HG03097 (cell line): ENCODE measurements around the gene ZNF491.
A peak's percentile ranks its signal among the peaks of the same experiment; 100 is the strongest.
"Not testable (repeated sequence)": the region's sequence is repeated elsewhere in the genome, so short reads cannot be mapped to it uniquely, and the experiment has no call there.

Source experiments
- ATAC-seq: cut with Tn5 transposase; IDR thresholded peaks from one replicate; pipeline ENCODE4 v1.9.1; 2021; ENCODE audit not compliant: unreplicated experiment, low FRiP score

Gene ZNF491

GRCh38 chr19:11797491-11797890 lies 832 bp upstream of the ZNF491 start:
- no peak for ATAC-seq

GRCh38 chr19:11806354-11807098 lies 8.2 kb downstream of the ZNF491 start:
- ATAC-seq = no peak

- ATAC-seq = no peak
Observed at GRCh38 chr19:11807099-11807380, 8.7 kb downstream of the ZNF491 start.

- ATAC-seq = peak; percentile 26
Observed at GRCh38 chr19:11813703-11814028, 15.3 kb downstream of the ZNF491 start.

GRCh38 chr19:11814029-11814699 lies 15.8 kb downstream of the ZNF491 start, which contains the start of gene ZNF440:
ZNF440 (plus strand) TSS chr19:11814273; CDS start chr19:11814448, 175 bp downstream.
- ATAC-seq = peak; percentile 97

GRCh38 chr19:11814700-11815035 lies 16.3 kb downstream of the ZNF491 start:
- no peak for ATAC-seq

GRCh38 chr19:11821474-11822109 lies 23.3 kb downstream of the ZNF491 start:
- no peak for ATAC-seq

DNA sequence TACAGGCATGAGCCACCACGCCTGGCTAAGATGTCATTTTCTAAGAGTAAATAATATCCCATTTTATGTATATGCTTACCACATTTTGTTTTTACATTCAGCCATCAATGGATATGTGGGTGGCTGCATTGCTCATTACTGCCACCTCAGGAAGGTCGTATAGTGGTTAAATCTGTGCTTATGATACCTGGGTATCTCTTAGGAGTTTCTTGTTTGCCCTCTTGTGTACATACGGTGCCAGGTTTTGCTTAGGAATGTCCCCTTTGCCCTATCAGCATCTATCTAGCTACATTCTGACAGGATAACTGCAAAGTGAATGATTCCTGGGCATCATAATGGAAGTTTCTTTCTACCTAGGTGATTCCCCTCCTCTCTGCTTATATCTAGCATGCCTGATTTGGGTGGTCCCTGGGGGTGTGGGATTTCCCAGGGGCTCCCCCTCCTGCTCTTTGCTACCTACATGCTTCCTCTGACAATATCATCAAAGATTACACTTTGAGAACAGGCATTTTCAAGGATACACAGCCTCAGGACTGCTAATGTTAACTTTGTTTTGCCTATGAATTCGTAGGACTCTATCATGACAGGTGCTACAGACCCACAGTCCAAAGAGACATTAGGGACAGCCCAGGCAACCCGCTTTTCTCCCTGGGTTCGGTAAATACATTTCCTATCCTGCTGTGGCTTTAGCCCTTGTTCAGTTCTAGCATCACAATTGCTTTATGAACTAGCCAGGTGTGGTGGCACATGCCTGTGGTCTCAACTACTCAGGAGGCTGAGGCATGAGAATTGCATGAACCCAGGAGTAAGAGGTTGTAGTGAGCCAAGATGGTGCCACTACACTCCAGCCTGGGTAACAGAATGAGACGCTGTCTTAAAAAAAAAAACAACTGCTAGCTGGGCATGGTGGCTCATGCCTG lies 30.9 kb downstream of the ZNF491 start:
- not testable (repeated sequence) for ATAC-seq

- no peak for ATAC-seq
Observed at GRCh38 chr19:11832253-11832912, 34.1 kb downstream of the ZNF491 start.

DNA sequence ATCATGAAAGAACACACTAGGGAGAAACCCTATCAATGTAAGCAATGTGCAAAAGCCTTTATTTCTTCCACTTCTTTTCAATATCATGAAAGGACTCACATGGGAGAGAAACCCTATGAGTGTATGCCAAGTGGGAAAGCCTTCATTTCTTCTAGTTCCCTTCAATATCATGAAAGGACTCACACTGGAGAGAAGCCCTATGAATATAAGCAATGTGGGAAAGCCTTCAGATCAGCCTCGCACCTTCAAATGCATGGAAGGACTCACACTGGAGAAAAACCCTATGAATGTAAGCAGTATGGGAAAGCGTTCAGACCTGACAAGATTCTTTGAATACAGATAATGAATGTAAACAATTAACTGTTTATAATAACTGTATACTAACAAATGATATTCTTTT lies 35.2 kb downstream of the ZNF491 start:
- no peak for ATAC-seq

- not testable (repeated sequence) for ATAC-seq
Observed at GRCh38 chr19:11835626-11836066, 37.3 kb downstream of the ZNF491 start.

- ATAC-seq = no peak
Observed at GRCh38 chr19:11843722-11844121, 45.4 kb downstream of the ZNF491 start.

DNA sequence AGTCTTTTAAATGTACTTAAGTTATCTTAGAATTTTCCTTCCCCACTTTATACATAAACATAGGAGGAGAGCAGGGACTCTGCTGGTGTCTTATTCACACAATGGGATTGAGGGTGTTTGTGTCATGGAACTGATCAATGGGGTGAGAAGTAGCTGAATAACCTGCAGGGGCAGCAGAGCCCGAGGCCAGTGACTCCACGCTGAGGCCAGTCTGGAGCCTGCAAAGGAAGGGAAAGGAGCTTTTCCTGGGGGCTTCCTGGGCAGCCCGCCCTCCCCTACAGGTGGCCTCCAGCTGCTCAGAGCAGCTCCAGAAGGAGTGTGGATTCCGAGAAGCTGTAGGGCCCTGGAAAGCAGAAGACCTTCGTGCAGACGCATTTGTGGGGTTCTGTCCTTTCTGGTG lies 49.3 kb downstream of the ZNF491 start:
- not testable (repeated sequence) for ATAC-seq

DNA sequence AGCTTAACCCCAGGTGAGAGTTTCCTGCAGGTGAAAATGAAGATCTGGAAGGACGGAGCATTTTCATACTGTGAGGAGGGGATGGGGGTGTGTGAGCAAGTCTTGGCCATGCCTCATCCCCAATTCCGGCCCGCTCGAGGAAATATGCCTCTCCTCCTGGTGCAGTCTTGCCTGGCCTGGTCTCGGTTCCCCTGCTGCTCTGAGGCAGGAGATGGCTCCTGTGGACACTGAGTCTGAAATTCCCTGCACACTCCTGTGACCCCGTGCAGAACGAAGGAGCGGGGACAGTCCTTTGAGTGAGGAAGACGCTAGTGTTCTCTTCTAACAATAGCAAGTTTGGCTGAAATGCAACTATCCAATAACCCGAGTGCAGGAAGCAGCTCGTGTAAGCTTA lies 49.9 kb downstream of the ZNF491 start:
- ATAC-seq = peak; percentile 17

DNA sequence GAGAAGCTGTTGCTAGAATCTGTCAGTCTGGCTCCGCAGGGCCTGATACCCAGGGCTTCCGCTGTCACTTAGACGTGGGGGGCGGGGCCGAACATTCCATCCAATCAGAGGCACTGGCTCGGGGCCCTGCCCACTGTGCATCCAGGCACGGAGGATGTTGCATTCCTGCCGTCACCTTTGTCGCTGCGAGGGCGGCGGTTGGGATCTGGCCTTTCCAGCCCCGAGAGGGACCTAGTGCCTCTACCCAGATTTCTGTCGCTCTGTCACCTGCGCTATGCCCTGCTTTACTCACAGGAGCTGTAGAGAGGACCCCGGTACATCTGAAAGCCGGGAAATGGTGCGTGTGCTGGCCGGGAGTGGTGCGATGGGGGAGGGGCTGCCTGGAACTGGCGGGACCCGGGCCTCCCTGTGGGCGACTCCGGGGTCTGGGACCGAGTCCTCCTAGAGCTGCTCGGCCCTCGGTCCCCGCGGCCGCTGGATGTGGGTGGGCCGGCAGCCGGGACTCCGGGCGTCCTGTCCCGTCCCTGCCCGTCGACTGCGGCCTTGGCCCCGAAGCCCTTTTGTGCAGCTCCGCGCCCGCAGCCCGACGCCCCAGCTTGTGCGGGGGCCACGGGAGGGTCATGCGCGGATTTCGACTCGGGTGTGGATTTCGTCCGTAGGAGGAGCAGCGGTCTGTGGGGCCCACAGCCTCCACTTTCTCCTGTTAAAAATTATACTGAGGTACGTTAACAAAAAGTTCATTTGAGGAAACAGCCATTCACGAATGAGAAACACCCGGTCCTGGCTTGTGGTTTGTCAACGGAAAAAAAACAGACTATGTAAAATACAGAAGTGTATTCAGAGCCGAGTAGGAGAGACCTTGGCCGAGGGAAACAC lies 50.5 kb downstream of the ZNF491 start, which contains the start of gene ZNF439:
Gene ZNF439, plus strand, starts transcription at position 133 of the 876 bp plus-strand sequence. Its CDS starts 142 bp downstream, at position 275.
- peak; percentile 76 for ATAC-seq

DNA sequence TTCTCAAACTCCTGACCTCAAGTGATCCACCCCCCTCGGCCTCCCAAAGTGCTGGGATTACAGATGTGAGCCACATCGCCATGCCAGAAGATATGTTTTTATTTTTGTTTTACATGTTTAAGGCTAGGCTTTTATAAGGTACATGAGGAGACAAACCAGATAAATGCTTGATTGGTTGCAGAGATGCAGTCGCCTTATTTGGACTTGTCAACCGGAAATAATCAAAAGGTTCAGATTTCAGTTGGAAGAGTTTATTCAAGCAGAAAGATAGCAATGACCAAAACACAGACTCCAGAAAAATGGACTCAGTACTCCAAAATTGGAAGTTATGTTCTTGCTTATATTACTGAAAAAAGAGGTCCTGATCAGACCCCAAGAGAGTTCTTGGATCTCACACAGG lies 52.0 kb downstream of the ZNF491 start:
- not testable (repeated sequence) for ATAC-seq

GRCh38 chr19:11853358-11853757 lies 55.0 kb downstream of the ZNF491 start:
- no peak for ATAC-seq

GRCh38 chr19:11856596-11857250 lies 58.4 kb downstream of the ZNF491 start:
- no peak for ATAC-seq
